COR-L47 (cell line): ENCODE data around the gene GARNL3.

Experiments used
- DNase-seq: peaks from one replicate; lab custom pipeline; 2025; lab: John Stamatoyannopoulos, UW

The GARNL3 gene

GRCh38 chr9:127405344-127406125 is 141.0 kb downstream of the GARNL3 start:
- DNase-seq = no peak

GRCh38 chr9:127406799-127407491 is 142.4 kb downstream of the GARNL3 start:
- DNase-seq = no peak

- DNase-seq = no peak
Measured at GRCh38 chr9:127407492-127407843, 142.9 kb downstream of the GARNL3 start.

- DNase-seq = no peak
Measured at GRCh38 chr9:127411122-127411521, 146.5 kb downstream of the GARNL3 start.

GRCh38 chr9:127415141-127415540 is 150.6 kb downstream of the GARNL3 start:
- DNase-seq = no peak

- DNase-seq = no peak
Measured at GRCh38 chr9:127415657-127416056, 151.1 kb downstream of the GARNL3 start.

GRCh38 chr9:127417131-127418036 is 152.8 kb downstream of the GARNL3 start:
- no peak for DNase-seq

GRCh38 chr9:127418037-127418471 is 153.5 kb downstream of the GARNL3 start:
- no peak for DNase-seq

- DNase-seq = no peak
Measured at GRCh38 chr9:127419348-127419747, 154.8 kb downstream of the GARNL3 start.

GRCh38 chr9:127421057-127421456 is 156.5 kb downstream of the GARNL3 start:
- DNase-seq = no peak

- no peak for DNase-seq
Measured at GRCh38 chr9:127422133-127422782, 157.7 kb downstream of the GARNL3 start.

- DNase-seq = no peak
Measured at GRCh38 chr9:127422787-127423186, 158.2 kb downstream of the GARNL3 start.

GRCh38 chr9:127423476-127423933 is 158.9 kb downstream of the GARNL3 start:
- no peak for DNase-seq

GRCh38 chr9:127423934-127424675 is 159.5 kb downstream of the GARNL3 start, which contains the start of gene ZNF79:
TSS of gene ZNF79 (plus strand) at chr9:127424382. CDS start at chr9:127424788, 406 bp downstream.
- peak; percentile 86 for DNase-seq

- DNase-seq = peak; percentile 14
Measured at GRCh38 chr9:127424676-127424999, 160.1 kb downstream of the GARNL3 start.

- DNase-seq = no peak
Measured at GRCh38 chr9:127426756-127427155, 162.2 kb downstream of the GARNL3 start.

GRCh38 chr9:127428348-127428747 is 163.8 kb downstream of the GARNL3 start:
- DNase-seq = no peak

GRCh38 chr9:127430415-127430814 is 165.8 kb downstream of the GARNL3 start:
- no peak for DNase-seq

- no peak for DNase-seq
Measured at GRCh38 chr9:127437497-127438264, 173.1 kb downstream of the GARNL3 start.

GRCh38 chr9:127438394-127438793 is 173.8 kb downstream of the GARNL3 start:
- DNase-seq = no peak
